Measurements from ENCODE around the gene ADAM12.
"Not testable (repeated sequence)": the region's sequence is repeated elsewhere in the genome, so short reads cannot be mapped to it uniquely, and the experiment has no call there.

ADAM12 gene

GRCh38 chr10:126068322-126068721 is 320.0 kb downstream of the ADAM12 start:
- no peak for DNase-seq

DNA sequence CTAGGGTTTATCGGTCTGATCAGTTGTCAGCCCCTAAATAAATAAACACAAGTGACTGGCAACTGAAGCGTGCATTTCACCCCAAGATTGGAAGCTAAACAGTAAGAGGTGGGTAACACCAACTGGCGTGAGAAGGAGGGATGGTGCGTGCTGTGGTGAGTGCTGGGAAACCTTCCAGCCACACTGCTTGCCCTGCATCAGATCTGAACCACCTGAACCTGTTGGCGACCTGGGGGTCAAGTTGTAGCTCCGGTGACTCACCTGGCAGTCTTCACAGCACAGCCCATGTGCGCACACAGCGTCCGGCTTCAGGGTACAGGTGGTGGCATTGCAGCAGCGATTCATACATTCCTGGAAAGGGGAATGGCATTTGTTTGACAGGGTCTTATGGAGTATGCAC is 321.8 kb downstream of the ADAM12 start:
- no peak for DNase-seq

- no peak for DNase-seq
These were observed 322.4 kb downstream of the ADAM12 start for GRCh38 chr10:126065751-126066377.

DNA sequence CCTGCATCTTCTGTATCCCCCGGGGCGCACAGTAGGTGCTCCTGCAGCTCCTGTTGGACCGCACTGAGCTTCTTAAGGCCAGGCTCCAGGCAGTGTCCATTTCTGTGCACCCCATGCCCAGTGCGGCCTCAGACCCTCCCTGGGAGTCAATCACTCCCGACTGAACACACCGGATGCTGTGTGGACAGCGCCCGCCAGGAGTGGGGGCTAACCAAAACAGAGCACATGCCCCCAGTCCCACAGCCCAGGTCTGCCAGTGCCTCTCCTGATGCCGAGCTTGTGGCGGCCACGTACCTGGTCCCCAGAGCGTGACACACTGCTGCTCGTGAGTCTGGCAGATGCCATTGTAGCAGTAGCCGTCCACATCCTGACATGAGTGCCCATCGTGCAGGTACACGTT is 323.8 kb downstream of the ADAM12 start:
- DNase-seq, result no peak

- no peak for DNase-seq
These were observed 324.9 kb downstream of the ADAM12 start for GRCh38 chr10:126063353-126063791.

DNA sequence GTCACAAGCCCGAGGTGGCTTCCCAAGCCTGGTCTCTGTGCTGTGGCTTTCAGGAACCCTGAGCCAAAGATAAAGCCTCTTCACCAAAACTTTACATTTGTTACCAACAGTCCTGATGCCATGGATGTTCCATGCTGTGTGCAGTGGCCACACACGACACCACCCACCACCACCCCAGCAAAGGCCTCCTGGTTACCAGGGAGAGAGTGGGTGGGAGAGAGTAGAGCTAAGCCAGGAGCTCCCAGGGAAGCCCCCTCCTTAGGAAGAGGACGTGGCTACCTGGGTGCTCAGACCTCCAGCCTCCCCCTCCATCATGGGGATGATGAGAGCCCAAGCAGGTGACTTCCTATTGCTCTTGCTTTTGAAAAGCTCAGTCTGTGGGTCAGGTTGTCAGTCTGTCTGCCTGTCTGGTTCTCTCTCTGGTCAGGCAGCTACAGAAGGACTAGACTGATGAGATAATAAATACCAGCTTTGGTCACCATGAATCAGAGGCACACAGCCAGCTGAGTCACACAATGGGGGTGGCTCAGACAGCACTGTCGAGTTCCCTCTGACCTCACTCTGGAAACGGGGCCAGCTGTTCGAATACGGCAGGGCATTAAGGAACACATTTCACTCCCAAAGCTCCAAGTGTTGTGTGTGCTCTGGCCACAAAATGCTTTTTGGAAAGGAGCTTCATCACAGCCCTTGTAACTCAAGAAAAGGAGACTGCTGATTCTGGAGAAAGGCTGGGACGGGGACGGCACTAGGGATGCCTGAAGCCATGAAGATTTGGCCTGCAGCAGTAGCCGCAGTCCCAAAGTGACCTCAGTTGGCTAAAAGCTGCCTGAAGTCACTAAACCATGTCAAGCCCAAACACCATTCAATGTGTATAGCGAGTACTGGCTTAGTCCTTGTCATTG is 325.9 kb downstream of the ADAM12 start:
- DNase-seq, result no peak

- no peak for DNase-seq
These were observed 326.8 kb downstream of the ADAM12 start for GRCh38 chr10:126061526-126061925.

DNA sequence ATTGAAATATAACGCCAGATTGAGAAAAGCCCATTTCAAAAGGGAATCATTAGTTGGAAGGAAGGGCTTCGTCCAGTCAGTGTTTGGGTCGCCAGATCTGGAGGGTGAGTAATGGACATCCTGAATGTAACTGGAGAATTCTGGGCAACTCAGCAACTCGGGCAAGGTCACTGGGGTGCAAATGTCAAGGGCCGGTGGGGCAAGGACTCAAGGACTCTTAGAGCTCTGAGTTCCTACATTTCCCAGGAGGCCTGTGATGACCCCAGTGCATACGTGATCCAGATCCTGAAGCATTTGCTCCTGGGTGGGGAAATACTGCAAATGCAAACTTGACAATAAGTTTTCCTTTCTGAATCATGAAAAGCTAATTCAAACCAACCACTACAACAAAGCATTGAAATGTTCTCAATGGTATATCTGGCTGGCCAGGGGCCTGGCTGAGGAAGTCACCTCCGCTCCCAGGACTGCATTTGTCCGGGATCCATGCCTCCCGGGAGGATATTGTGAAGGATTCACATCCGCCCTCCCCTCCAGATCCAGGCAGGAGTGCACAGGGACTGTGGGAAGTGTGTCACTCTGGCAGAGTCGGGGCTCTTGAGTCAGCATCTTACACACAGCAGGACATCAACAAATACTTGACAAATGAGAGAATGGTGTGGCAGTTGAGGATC is 327.9 kb downstream of the ADAM12 start:
- DNase-seq, result no peak

GRCh38 chr10:126059076-126059826 is 329.0 kb downstream of the ADAM12 start:
- no peak for DNase-seq

DNA sequence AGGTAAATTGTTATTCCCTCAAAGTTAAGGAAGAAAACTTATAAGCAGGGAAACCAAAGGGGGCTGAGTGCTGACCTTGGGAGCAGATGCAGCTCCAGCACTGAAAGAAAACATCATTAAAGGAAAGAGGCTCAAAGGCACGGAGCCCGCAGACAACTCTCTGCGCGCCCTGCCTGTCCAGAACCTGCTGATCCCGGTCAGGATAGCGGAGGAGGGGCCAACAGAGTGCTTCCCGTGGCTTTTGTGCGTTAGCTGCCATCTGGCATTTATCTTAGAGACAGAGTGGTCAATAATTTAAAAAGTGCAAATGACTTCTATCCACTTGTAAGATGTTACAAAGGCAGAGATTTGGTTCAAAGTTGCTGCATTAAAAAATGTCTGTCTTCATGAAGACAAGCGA is 329.8 kb downstream of the ADAM12 start:
- no peak for DNase-seq

DNA sequence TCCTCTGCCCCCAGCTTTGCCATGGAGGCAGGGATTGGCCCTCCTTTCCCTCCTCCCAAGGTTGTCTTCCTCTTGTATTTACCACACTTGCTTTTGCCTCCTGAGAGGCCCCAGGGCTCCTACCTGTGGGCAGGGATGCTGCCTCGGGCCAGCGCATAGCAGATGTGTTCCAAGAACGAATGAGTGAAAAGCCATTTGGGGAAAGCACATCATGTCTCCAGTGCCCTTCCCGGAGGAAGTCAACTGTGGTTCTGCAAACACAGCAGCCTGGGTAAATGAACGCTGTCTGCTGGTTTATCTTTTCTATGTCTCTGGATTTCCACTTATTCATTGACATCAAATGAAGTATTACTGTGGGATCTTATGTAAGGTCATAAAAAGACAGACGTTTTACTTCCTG is 330.2 kb downstream of the ADAM12 start:
- DNase-seq, result no peak

GRCh38 chr10:126057494-126057893 is 330.8 kb downstream of the ADAM12 start:
- DNase-seq, result no peak

GRCh38 chr10:126054191-126054590 is 334.1 kb downstream of the ADAM12 start:
- no peak for DNase-seq

DNA sequence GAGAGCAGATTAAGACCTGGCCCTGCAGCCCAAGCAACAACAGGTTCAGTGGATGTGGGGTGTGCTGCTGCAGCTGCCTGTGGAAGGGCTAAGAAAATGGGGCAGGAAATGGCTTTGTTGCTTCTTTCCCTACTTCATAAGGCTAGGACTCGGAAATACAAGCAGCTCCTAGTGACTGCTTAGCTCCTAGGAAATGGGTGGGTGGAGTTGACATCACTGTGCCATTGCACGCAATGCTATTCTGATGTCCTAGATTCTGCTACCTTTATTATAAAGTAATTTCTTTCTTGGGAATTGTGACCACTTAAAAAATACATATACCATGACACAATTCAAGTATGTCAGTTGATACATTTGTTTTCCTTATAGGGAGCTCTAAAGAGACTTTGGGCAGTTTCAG is 336.1 kb downstream of the ADAM12 start:
- no peak for DNase-seq

- no peak for DNase-seq
These were observed 338.2 kb downstream of the ADAM12 start for GRCh38 chr10:126049759-126050700.

DNA sequence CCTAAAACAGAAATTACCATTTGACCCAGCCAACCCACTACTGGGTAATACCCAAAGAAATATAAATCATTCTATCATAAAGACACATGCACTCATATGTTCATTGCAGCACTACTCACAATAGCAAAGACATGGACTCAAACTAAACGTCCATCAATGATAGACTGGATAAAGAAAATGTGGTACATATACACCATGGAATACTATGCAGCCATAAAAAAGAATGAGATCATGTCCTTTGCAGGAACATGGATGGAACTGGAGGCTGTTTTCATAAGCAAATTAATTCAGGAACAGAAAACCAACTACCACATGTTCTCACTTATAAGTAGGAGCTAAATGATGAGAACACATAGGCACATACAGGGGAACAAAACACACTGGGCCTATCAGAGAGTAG is 340.5 kb downstream of the ADAM12 start:
- DNase-seq, result not testable (repeated sequence)

GRCh38 chr10:126046831-126047230 is 341.4 kb downstream of the ADAM12 start:
- DNase-seq, result no peak

DNA sequence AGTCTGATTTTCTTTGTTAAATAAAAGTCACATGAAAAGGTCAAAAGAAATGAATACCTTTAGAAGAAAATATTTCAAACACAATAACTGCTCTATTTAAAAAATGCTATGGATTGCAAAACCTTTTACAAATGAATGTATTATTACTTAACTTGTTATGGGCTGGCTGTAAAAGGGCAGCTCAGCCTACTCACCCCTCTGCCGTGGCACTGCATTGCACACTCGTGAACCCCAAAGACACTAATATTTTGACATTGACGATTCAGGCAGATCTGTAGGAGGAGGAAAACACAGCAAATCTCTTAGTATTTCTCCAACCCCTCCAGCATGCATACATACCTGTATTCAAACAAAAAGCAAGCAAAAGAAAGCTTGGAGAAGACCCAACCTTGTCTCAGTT is 342.4 kb downstream of the ADAM12 start:
- DNase-seq, result no peak

- no peak for DNase-seq
These were observed 344.9 kb downstream of the ADAM12 start for GRCh38 chr10:126043389-126043788.

GRCh38 chr10:126042906-126043305 is 345.4 kb downstream of the ADAM12 start:
- DNase-seq, result no peak

- DNase-seq, result no peak
These were observed 345.9 kb downstream of the ADAM12 start for GRCh38 chr10:126042354-126042753.

DNA sequence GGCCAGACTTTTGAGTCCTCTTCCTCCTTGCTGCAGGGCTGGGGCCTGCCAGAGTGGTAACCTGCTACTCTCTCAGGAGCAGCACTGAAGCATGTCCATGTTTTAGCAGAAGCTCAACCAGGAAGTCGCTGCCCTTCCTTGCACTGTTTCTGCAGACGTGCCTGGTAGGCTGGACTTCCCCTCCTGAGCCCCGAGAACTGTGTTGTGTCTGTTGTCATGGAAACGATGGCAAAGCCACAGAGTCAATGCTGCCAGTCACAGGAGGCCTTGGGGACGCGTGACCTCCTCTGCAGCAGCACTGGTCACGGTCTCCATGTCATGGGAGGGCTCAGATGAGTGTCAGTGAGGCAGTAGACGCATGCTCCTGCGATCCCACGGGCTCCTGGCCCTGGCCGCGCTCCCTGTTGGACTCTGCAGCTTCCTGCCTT is 346.5 kb downstream of the ADAM12 start:
- DNase-seq, result peak; percentile 77

All from hematopoietic multipotent progenitor cell treated with erythropoietin and hydrocortisone succinate and interleukin-3 and kit ligand, for 8 days (in vitro differentiated cells).